GM18909 (cell line): ENCODE data around the gene GPHN.
A peak's percentile ranks its signal among the peaks of the same experiment; 100 is the strongest.
"Not testable (repeated sequence)": the region's sequence is repeated elsewhere in the genome, so short reads cannot be mapped to it uniquely, and the experiment has no call there.

ENCODE experiments used
- ATAC-seq: cut with Tn5 transposase; IDR thresholded peaks from one replicate; pipeline ENCODE4 v1.9.1; 2021; ENCODE audit warnings: mild to moderate bottlenecking; ENCODE audit not compliant: unreplicated experiment, poor library complexity

Gene GPHN

GRCh38 chr14:66649498-66649897 lies 141.6 kb downstream of the GPHN start:
- ATAC-seq = peak; percentile 78

GRCh38 chr14:66650491-66650911 lies 142.6 kb downstream of the GPHN start:
- peak; percentile 66 for ATAC-seq

DNA sequence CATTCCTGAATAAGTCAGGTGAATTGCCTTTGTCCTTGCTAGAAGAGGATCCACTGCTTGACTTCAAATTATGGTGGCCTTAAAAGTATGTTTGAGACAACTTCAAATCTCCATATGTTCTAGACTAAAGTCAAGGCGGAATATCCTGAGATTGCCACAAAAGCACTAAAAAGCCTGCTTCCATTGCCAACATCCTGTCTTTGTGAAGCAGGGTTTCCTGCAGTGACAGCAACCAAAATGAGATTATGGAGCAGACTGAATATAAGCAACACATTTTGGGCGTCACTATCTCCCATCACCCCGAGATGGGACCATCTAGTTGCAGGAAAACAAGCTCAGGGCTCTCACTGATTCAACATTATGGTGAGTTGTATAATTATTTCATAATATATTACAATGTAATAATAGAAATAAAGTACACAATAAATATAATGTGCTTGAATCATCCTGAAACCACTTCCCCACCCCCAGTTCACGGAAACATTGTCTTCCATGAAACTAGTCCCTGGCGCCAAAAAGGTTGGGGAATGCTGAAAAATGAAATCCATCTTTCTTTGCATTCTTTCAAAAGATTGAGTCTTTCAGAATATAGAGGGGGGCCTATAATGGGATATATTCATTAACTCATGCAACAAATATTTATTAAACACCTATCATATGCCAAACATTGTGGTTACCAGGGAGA lies 143.7 kb downstream of the GPHN start:
- ATAC-seq = no peak

DNA sequence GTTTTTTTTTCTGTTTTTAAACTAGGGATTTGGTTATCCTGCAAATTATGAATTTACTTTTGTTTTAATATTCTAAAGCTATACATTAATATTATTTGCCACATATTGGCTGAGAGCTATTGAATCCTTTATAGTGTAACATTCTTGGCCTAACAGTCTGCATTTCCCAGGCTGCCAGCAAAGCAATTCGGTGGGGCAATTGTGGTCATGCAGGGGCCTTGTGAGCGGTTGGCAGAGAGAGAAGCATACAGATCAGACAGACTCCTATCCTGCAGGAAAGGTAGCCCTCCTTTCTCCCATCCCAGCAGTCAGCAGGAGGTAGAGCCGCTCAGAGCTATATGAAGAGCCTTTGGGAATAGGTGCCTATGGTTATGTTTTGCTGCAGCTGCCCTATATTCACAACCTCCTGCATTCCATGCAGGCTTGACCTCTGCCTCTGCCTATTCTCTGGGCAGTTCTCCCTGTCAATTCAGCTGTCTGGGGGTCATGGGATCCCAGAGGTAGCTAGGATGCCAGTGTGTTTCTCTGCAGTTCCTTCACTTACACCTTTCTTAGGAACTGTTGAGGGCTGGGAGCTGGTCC lies 144.7 kb downstream of the GPHN start:
- no peak for ATAC-seq

- ATAC-seq = no peak
Measured at GRCh38 chr14:66657780-66658179, 149.8 kb downstream of the GPHN start.

GRCh38 chr14:66662374-66662773 lies 154.4 kb downstream of the GPHN start:
- ATAC-seq = no peak

DNA sequence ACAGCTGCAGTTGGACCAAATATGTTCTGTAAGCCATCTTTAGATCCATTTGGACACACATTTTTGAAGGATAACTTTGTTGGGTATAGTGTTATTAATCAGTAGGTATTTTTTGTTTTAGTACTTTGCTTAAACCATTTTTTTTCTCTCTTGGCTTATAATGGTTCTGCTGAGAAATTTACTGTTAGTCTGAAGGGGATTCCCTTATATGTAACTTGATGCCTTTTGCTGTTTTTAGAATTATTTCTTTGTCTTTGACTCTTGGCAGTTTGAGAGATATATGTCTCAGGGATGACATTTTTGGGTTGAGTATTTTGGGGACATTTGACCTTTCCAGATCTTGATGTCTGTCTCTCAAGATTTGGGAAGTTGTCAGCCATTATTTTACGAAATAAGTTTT lies 169.8 kb downstream of the GPHN start:
- no peak for ATAC-seq

DNA sequence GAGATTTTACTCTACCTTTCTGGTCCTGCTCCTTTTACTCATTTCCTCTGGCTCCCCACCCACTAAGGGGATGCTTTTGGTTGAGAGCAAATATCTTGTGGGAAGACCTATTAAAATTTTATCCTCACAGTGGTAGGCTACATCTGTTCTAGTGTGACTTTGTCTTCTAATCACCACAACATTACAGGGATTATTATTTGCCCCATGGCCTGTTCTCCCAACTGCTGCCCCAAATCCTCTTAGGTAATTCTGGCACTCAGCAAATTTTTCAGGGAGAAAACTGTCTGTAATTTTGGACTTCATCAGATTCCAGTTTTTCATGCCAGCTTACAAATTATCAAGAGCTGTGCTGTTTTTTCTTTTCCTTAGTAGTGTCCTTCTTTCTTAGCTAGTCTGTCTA lies 172.3 kb downstream of the GPHN start:
- ATAC-seq = no peak

GRCh38 chr14:66696326-66696725 lies 188.4 kb downstream of the GPHN start:
- ATAC-seq = no peak

GRCh38 chr14:66698503-66698902 lies 190.6 kb downstream of the GPHN start:
- ATAC-seq = no peak

DNA sequence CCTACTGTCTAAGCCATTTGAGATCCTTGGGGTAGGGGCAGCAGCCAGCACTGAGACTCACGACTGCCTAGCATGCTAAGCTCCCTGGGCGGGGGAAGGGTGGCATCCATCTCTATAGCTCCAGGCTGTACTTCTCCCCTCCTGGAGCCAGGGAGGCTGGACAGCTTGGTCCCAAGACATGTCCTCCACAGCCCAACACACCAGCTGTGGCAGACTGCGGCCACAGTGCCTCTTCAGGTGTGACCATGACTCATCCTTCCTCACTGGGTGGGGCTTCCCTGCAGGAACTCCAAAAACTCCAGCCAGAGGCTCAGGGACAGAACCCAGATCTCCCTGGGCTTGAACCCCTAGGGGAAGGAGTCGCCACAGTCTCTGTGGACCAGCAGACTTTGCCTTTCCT lies 193.9 kb downstream of the GPHN start:
- ATAC-seq = no peak

GRCh38 chr14:66708267-66708666 lies 200.3 kb downstream of the GPHN start:
- ATAC-seq = no peak

- ATAC-seq = no peak
Measured at GRCh38 chr14:66709291-66709690, 201.3 kb downstream of the GPHN start.

DNA sequence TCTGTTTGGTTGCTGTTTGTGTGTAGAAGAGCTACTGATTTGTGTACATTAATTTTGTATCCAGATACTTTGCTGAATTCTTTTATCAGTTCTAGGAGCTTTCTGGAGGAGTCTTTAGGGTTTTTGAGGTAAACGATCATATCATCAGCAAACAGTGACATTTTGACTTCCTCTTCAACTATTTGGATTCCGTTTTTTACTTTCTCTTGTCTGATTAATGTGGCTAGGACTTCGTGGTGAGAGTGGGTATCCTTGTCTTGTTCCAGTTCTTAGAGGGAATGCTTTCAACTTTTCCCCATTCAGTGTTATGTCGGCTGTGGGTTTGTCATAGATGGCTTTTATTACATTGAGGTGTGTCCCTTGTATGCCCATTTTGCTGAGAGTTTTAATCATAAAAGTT lies 206.3 kb downstream of the GPHN start:
- ATAC-seq = not testable (repeated sequence)

- ATAC-seq = not testable (repeated sequence)
Measured at GRCh38 chr14:66715313-66715712, 207.4 kb downstream of the GPHN start.

- ATAC-seq = no peak
Measured at GRCh38 chr14:66716227-66716626, 208.3 kb downstream of the GPHN start.

- ATAC-seq = no peak
Measured at GRCh38 chr14:66717561-66718140, 209.7 kb downstream of the GPHN start.

GRCh38 chr14:66724996-66725395 lies 217.0 kb downstream of the GPHN start:
- no peak for ATAC-seq

- not testable (repeated sequence) for ATAC-seq
Measured at GRCh38 chr14:66731298-66731697, 223.4 kb downstream of the GPHN start.

DNA sequence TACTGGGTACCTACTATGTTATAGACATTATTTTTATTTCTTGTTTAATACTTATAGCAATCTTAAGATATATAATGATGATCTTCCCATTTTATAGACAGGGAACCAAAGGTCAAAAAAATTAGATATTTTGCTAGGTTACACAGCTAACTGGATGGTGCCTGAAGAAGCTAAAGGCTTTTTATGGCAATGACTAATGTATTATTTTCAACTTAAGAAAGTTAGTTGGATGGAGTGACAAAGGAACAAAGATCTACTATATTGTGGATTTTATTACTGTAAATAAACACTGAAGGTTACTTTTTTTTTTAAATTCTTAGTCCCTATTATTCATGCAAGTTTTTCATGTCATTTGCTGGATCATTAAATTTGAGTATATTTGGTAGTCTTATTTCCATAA lies 227.9 kb downstream of the GPHN start:
- ATAC-seq = no peak

DNA sequence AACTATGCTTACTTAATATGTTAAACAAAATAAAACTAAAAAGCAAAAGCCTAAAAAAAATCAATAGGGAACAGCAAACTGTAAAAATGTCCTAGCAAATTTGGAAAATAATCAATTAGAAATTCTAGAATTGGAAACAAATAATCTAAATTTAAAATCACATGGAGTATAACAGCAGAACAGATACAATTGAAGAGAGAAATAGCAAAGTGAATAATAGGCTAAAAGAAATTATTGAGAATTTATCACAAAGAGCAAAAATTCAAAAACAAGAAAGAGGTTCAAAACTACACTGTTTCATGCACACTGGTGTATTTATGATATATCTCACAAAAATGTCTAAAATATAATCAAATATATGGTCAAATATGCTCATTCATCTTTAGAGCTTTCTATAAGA lies 231.9 kb downstream of the GPHN start:
- ATAC-seq = no peak

GRCh38 chr14:66745078-66745477 lies 237.1 kb downstream of the GPHN start:
- no peak for ATAC-seq
